GM19328 (cell line): ENCODE results near the gene NIPA2.

ENCODE experiments used
- ATAC-seq: cut with Tn5 transposase; IDR thresholded peaks from one replicate; pipeline ENCODE4 v1.9.1; 2021; ENCODE audit warnings: mild to moderate bottlenecking, moderate library complexity; ENCODE audit not compliant: unreplicated experiment

NIPA2 gene

GRCh38 chr15:22831473-22831872 lies 7.0 kb upstream of the NIPA2 start:
- no peak for ATAC-seq

GRCh38 chr15:22839046-22839695 lies 705 bp downstream of the NIPA2 start:
- no peak for ATAC-seq

DNA sequence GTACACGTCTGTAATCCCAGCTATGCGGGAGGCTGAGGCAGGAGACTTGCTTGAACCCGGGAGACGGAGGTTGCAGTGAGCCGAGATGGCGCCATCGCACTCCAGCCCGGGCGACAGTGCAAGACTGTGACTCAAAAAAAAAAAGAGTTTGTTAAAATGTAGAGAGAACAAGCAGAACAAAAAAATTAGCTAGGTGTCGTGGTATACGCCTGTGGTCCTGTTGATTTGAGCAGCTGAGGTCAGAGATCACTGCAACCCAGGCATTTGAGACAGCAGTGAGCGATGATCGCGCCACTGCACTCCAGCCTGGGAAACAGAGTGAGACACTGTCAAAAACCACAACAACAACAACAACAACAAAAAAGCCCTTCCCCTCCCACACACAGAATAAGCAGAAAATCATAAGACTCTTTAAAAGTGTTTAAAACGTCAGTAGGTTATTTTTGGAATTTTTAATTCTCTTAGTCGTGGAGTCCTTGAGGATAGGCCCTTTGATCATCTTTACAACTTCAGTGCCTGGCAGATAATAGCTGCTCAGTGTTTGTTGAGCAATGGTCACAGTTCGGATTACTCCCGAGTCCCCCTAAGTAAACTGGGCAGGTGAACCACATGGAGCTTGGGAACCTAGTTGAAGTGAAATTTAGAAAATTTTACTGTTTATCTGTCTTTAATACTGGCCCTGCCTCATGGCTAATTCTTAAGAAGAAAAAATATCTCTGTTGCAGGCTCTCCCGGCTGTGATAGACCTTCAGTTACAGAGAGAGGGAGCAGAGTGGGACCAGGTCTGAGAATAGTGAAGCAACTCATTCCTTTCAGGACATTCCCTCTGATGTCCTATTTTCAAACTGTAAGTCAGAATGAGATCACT lies 6.2 kb downstream of the NIPA2 start:
- no peak for ATAC-seq

DNA sequence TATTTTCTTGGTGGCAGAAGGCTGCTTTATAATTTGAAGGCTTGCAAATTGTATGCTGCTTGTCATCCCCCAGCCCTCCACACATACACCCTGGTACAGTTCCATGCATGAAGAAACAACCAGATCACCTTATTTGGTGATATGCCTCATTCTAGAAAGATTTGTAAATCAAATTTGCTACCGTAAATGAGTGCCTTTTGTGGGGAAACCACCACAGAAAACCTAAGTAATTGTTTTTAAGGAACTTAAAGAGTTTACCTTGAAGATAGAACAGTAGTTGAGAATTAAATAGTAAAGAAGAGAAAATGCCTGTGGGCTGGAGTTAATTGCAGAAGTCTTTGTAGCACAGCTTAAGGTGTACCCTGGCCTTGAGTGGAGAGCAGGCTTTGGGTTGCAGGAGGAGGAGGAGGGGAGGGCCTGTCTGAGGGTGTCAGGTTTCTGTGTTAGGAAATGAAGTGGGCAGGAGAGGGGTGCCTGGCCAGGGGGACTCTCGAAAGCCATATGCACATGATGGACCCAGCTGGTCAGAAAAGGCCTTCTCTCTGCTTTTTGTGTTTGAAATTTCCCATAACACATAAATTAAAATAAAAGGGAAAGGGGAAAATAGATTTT lies 6.9 kb downstream of the NIPA2 start:
- no peak for ATAC-seq

DNA sequence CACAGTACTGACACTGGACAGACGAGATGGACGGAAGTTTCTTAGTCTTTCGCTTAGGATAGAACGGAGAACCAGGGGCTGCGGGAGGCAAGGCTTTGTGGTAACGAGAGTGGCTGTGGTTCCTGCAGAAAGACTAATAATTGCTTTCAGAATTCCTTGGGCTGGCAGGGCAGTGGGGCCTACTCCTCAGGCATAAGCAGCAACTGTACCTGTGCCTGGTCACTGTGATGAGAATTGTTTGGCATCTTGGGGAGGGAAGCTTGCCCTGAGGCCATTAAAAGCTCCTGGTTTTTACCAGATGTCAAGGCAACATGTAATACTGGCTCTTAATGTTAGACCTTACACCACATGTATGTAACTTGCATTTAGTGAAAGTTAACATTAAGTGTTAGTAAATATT lies 7.6 kb downstream of the NIPA2 start:
- ATAC-seq, result no peak

GRCh38 chr15:22850055-22850454 lies 11.6 kb downstream of the NIPA2 start:
- ATAC-seq, result no peak

DNA sequence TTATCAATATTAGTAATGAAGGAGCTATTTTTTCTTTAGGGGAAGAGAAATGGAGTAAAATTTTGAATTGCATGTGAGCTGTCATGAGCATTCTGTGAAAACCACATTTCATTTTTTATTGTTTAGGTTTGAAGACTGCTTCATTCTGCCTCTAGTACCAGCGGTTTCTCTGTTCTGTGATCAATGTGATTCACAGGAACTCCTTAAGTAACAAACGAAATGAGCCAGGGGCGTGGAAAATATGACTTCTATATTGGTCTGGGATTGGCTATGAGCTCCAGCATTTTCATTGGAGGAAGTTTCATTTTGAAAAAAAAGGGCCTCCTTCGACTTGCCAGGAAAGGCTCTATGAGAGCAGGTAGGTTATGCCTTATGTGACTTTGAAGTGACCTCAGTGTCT lies 13.0 kb downstream of the NIPA2 start:
- ATAC-seq, result no peak

DNA sequence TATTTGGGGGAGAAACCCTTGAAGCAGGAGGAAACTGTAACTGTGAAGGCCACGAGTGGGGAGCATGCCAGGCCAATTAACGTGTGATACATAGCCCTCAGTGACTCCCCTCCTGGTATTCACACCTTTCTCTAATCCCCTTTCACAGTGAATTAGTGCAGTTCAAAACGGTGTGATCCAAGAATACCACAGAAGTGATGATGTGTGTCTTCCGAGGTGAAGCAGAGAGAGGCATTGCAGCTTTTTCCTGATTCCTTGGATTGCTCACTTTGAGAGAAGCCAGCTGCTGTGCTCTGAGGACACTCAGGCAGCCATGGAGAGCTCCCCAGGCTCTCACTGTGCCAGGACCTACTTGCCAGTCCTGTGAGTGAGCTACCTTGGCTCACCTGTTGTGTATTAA lies 17.3 kb downstream of the NIPA2 start:
- ATAC-seq, result no peak

DNA sequence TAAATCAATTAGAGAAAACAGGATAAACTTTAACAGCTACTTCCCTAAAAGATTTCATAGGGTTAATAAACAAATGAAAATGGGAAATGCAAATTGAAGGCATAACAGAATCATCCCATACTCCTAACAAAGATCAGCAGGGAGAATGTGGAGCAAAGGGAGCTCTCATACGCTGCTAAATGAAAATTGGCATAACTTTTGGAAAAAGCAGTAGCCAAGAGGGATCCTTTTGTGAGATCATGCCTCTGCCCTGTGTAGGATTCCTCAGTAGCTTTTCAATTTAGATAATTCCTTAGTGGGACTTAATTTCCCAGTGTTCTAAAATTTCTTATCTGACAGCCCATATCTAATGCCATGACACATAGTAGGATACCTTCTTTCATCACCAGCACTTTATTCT lies 18.2 kb downstream of the NIPA2 start:
- ATAC-seq, result no peak

GRCh38 chr15:22861161-22861560 lies 22.7 kb downstream of the NIPA2 start:
- no peak for ATAC-seq

DNA sequence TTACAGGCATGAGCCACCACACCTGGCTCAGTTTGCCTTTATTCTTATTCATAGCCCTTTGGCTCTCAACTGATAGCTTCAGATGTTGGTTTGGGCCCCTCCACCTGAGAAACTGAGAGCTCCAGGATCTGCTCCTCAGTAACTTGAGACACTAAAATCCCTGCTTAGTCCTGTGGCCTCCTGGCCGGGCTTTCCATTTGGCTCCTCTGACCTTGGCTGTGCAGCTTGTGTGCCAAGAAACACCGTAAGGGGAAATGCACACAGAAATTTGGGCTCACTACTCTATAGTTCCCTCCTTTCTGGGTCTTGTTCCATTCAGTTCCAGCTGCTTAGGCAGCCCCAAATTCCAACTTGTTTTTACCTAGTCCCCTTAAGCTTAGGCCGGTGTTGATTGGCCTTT lies 24.9 kb downstream of the NIPA2 start:
- no peak for ATAC-seq

GRCh38 chr15:22866079-22866478 lies 27.6 kb downstream of the NIPA2 start:
- ATAC-seq, result no peak

GRCh38 chr15:22867886-22868285 lies 29.4 kb downstream of the NIPA2 start:
- no peak for ATAC-seq

DNA sequence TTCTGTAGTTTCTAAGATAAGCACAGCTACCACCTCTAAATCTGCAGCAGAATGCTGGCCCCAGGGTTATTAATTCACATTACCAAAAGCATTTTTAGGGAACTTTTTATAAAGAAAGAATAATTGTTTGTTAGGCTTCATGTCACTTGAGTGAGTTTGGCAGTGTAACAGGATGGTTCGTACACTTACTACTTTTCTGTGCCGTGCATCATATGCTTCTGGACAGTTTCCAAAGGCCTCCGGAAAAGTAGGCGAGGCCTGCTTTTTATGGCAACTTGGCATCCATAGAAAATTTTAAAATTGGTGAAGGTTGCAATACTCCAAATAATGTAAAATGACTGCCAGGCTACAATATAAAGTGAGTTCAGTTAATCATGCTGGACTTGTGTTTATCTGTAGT lies 30.0 kb downstream of the NIPA2 start:
- no peak for ATAC-seq

GRCh38 chr15:22868928-22869327 lies 30.5 kb downstream of the NIPA2 start:
- ATAC-seq, result no peak

GRCh38 chr15:22869856-22870255 lies 31.4 kb downstream of the NIPA2 start:
- ATAC-seq, result no peak

GRCh38 chr15:22870865-22871264 lies 32.4 kb downstream of the NIPA2 start:
- ATAC-seq, result no peak

DNA sequence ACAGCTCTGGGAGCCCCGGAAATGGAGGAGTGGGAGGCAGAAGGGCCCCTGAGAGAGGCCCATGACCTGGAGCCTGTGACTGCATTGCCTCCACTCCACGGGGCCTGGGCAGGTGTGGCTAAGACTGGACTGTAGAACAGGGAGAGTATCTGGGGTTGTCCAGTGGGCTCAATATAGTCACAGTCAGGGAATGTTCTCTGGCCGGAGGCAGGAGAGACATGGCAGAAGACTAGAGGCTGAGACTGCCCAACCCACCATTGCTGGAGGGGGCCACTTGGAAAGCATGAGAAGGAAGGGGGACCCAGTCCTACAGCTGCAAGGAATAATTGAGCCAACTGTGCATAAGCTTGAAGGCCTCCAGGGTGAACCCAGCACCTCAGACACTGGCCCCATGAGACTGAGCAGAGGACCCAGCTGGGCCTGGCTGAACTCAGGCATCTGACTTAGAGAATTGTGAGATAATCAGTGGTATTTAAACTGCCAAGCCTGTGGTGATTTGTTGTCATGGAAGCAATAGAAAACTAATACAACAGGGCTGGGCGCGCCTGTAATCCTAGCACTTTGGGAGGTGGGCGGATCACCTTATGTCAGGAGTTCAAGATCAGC lies 33.1 kb downstream of the NIPA2 start:
- no peak for ATAC-seq

- no peak for ATAC-seq
These were observed 34.7 kb downstream of the NIPA2 start for GRCh38 chr15:22872936-22873701.

GRCh38 chr15:22873841-22874240 lies 35.4 kb downstream of the NIPA2 start:
- ATAC-seq, result no peak

DNA sequence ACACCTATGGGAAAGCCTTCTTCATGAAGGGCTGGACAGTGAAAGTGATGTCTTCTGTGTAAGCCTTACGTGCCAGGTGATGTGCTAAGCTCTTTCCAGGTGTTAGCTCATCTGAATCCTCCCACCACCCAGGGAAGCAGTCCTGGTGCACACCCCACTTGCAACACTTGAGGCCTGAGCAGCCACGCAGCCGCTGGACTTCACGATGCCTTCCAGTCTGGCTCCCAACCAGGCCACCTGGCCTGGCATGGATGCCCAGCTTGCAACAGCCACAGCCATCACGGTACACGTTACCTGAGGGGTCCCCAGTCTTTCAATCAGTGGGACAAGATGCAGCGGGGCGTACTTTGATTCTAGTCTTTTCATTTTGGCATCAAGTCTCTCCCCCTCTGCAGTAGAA lies 35.8 kb downstream of the NIPA2 start:
- ATAC-seq, result no peak
